K562 (cell line): ENCODE results near the gene SH2B2. TPM values are rescaled to one million over a fixed set of nuclear protein-coding genes. Genes with fewer than 3 reads are reported as not detected.

Source experiments
- ATAC-seq: fragments of 200-7000 bp; cut with Tn5 transposase; 3 replicates; pipeline ENCODE4 v1.9.1; 2020; ENCODE audit warnings: moderate library complexity
- BruUV-seq: library from RNA; stranded (reverse); fragments of 400-500 nt; replicated peaks from 2 replicates; lab custom pipeline; 2021; lab: Mats Ljungman, UMichigan
- CTCF ChIA-PET: fragments of 300-600 bp; formaldehyde crosslinking; extraction: SDS; loops from one replicate; lab custom pipeline; 2021; ENCODE audit warnings: low intra/inter-chr PET ratio; lab: Yijun Ruan, JAX
- POLR2A ChIA-PET: fragments of 300-600, 350-650 bp; sonication (Branson Sonifier 250); formaldehyde crosslinking; extraction: SDS; loops from one replicate; lab custom pipeline; 2021; ENCODE audit warnings: antibody characterized with exemption, inconsistent platforms; lab: Yijun Ruan, JAX
- DNase-seq, 4 experiments: peaks; one replicate each; pipeline versions ENCODE4 v3.0.0 to v3.0.0-alpha.2; 2011 to 2018; ENCODE audit warnings: low spot score in 3 of 4, mixed read lengths in 3 of 4; ENCODE audit errors: extremely low read depth in 1 of 4
- FAIRE-seq: peaks from 2 replicates; lab custom pipeline; 2011; peaks lifted over from hg19 to GRCh38; lab: Jason Lieb, UNC
- H2AFZ ChIP-seq: 2 replicates; pipeline ENCODE4 v1.6.0; 2011; ENCODE audit warnings: low read depth, low read length, control low read depth, inconsistent platforms
- H3K27ac ChIP-seq: fragments of 200-600 bp; 3 replicates; pipeline ENCODE4 v1.8.0; 2011; ENCODE audit warnings: low read depth, mild to moderate bottlenecking, control low read depth, inconsistent platforms, low read length, moderate library complexity, mixed read lengths; ENCODE audit errors: extremely low read depth
- H3K27me3 ChIP-seq, 2 experiments: fragments of 300-600 bp in 1 of 2; 2 replicates in 1 of 2; 3 replicates in 1 of 2; pipeline versions ENCODE4 v1.6.0 to v1.8.0; 2011; ENCODE audit warnings: inconsistent platforms in 2 of 2, low read length in 2 of 2, mild to moderate bottlenecking in 1 of 2, mixed read lengths in 1 of 2, moderate library complexity in 1 of 2; ENCODE audit not compliant: control insufficient read depth in 2 of 2, insufficient read depth in 2 of 2
- H3K36me3 ChIP-seq: fragments of 300-600 bp; 3 replicates; pipeline ENCODE4 v1.8.0; 2011; ENCODE audit warnings: mild to moderate bottlenecking, low read length, inconsistent platforms; ENCODE audit not compliant: control insufficient read depth, insufficient read depth
- H3K4me1 ChIP-seq, 2 experiments: fragments of 200-600 bp in 1 of 2; replicated peaks in 1 of 2; 2 replicates in 1 of 2; 3 replicates in 1 of 2; pipeline versions ENCODE4 v1.5.1 to v1.8.0; 2011; ENCODE audit warnings: inconsistent platforms in 2 of 2, low read length in 2 of 2, mild to moderate bottlenecking in 1 of 2, mixed read lengths in 1 of 2, moderate library complexity in 1 of 2; ENCODE audit not compliant: control insufficient read depth in 2 of 2, insufficient read depth in 2 of 2
- H3K4me2 ChIP-seq: 2 replicates; pipeline ENCODE4 v1.6.1; 2011; ENCODE audit warnings: low read length, control low read depth, inconsistent platforms, mixed read lengths; ENCODE audit not compliant: insufficient read depth
- H3K4me3 ChIP-seq: fragments of 200-600 bp; sonication (generic), shearing (Covaris generic); 2 replicates; pipeline ENCODE4 v1.5.1; 2016; ENCODE audit warnings: control low read depth, inconsistent platforms
- H3K79me2 ChIP-seq: fragments of 200-600 bp; 3 replicates; pipeline ENCODE4 v1.8.0; 2011; ENCODE audit warnings: low read length, inconsistent platforms; ENCODE audit not compliant: control insufficient read depth, insufficient read depth
- H3K9ac ChIP-seq, 2 experiments: 2 replicates each; pipeline versions ENCODE4 v1.6.0 to v1.6.1; 2011; ENCODE audit warnings: low read depth in 2 of 2, low read length in 2 of 2, control low read depth in 1 of 2, inconsistent platforms in 1 of 2, mild to moderate bottlenecking in 1 of 2, mixed read lengths in 1 of 2; ENCODE audit not compliant: insufficient read depth in 1 of 2
- H3K9me1 ChIP-seq: one replicate; pipeline ENCODE4 v1.6.0; 2011; ENCODE audit warnings: inconsistent platforms, mild to moderate bottlenecking, low read length, moderate library complexity; ENCODE audit not compliant: control insufficient read depth, insufficient read depth
- H3K9me3 ChIP-seq: replicated peaks from 2 replicates; pipeline ENCODE4 v1.5.1; 2011; ENCODE audit warnings: low read depth, low read length, inconsistent platforms; ENCODE audit not compliant: control insufficient read depth, insufficient read depth
- H4K20me1 ChIP-seq: replicated peaks from 2 replicates; pipeline ENCODE4 v1.6.1; 2011; ENCODE audit warnings: low read length, inconsistent platforms, mixed read lengths; ENCODE audit not compliant: control insufficient read depth, insufficient read depth
- DACH1 ChIP-seq: fragments of 450-650 bp; IDR thresholded peaks from 2 replicates; pipeline ENCODE4 v1.6.1; 2018; ENCODE audit not compliant: partially characterized antibody
- EGR1 ChIP-seq: fragments of 450-650 bp; conservative IDR thresholded peaks from 2 replicates; pipeline ENCODE4 v1.6.1; 2017; ENCODE audit warnings: mild to moderate bottlenecking
- POLR2G ChIP-seq: fragments of 200-400 bp; formaldehyde crosslinking; IDR thresholded peaks from 2 replicates; pipeline ENCODE4 v1.6.1; 2017; ENCODE audit warnings: low read depth, mild to moderate bottlenecking, antibody characterized with exemption, low read length, moderate library complexity
- WGBS: fragments of 100-300 bp; shearing (Covaris generic); methylation state at CpG from one replicate; pipeline ENCODE4 v1.1.6; 2016; ENCODE audit warnings: low coverage, mixed read lengths; ENCODE audit not compliant: insufficient coverage; ENCODE audit errors: missing lambda C conversion rate; 5-methylcytosine and 5-hydroxymethylcytosine counted together
- in situ Hi-C: fragments of 300-500 bp; cut with MboI; formaldehyde crosslinking; loops from 4 replicates; pipeline ENCODE4 v1.15.0; 2018; ENCODE audit warnings: inconsistent platforms, mixed read lengths
- intact Hi-C: fragments of 100-400 bp; cut with micrococcal nuclease; formaldehyde crosslinking; loops from 2 replicates; pipeline ENCODE4 v1.14.2; 2022
- polyA plus RNA-seq, 8 experiments: library from polyadenylated mRNA; depleted of rRNA in 4 of 8; stranded (reverse) in 5 of 8; unstranded in 3 of 8; fragments of >200 nt; fragmentation: Nextera tagmentation in 2 of 8; fragmentation: Illumina TruSeq in 1 of 8; extraction: Ambion mirVana in 2 of 8; extraction: Trizol in 1 of 8; gene quantifications; 2 replicates each; pipeline versions ENCODE4 v1.2.1 to v1.2.3, GENCODE V29; 2011 to 2014; ENCODE audit warnings: inconsistent platforms in 1 of 8, missing spikeins in 1 of 8
- total RNA-seq, 7 experiments: library from RNA; depleted of rRNA in 6 of 7; stranded (reverse); fragments of >200 nt in 6 of 7; fragmentation: Illumina TruSeq in 2 of 7; extraction: Trizol in 2 of 7; gene quantifications; 2 replicates each; pipeline versions ENCODE4 v1.2.1 to v1.2.3, GENCODE V29; 2011 to 2021; ENCODE audit warnings: low replicate concordance in 1 of 7
- TF ChIP-seq, protein P1 (sequence below): sonication (generic); formaldehyde crosslinking; IDR thresholded peaks from 2 replicates; pipeline ENCODE4 v1.9.0; 2022; ENCODE audit warnings: mild to moderate bottlenecking, missing genetic modification reagents

Gene SH2B2
- total and polyA plus RNA-seq, 9 of the 15 experiments (the other 6 are each of a cell fraction or from before 2014, with no cell fraction given): 0.03 to 0.89 (median 0.07) TPM; not detected in 4

DNA sequence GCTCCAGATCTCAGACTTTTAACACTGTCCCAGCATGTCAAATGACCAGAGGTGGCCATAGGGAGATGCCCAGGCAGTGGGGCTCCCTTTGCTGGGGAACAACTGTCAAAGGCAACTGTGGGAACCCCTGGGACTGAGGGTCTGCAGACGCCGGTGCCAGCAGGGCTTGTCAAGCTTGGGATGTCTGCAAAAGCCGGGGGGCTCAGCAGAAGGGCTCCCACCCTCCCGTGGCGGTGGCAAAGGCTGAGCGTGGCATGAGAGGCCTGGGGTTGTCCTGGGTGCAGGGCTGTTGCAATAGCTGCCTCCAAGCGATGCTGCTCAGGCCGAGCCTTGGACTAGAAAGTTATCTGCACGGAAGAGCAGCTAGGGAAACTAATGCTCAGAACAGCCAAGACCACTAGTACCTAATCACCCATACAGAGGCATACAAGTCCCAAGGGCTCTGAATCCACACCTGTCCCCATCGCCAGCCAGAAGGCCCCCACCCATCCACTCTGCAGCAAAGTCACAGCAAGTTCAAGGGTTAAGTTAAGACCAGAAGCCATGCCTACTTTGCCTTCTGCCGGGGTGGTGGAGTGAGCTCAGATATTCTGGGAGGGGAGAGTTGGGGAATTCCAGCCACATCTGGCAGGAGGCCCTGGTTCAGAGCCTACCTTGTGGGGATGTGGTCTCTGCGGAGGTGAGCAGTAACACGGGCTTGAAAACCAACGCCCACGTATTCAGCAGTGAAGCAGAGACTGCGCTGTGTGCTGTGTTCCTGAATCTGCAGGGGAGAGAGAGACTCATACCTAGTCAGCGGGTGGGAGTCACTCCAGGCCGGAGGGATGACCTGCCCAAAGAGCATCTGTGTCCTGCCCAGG is 4.6 kb downstream of the SH2B2 start:
- Histone ChIP-seq H3K27me3 (peaks cover 24 to 64% of the 10 kb centered on the region in 2 experiments; a peak in 4 of 5 replicates), H4K20me1 (peaks cover 34% of the 10 kb centered on the region), H2AFZ (no peak overlapping the region), H3K79me2 (no peaks in the 10 kb centered on the region)
- peak; percentile 46 for FAIRE-seq
- WGBS: 3% methylated on average over 18 of the region's 18 CpGs
- no TSS peak for BruUV-seq
- POLR2A ChIA-PET: interaction anchor here (0.7 kb wide), 1 partner anchor 746 kb away, joined by 3 read pairs; no protein-coding TSS in a partner anchor
- TF ChIP-seq EGR1: peak; percentile 68
- TF ChIP-seq, protein P1, sequence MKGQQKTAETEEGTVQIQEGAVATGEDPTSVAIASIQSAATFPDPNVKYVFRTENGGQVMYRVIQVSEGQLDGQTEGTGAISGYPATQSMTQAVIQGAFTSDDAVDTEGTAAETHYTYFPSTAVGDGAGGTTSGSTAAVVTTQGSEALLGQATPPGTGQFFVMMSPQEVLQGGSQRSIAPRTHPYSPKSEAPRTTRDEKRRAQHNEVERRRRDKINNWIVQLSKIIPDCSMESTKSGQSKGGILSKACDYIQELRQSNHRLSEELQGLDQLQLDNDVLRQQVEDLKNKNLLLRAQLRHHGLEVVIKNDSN (CRISPR knock-in tag): 0 out of 2 replicates have a peak, but pooled peaks have one; percentile 9
- no peak for TF ChIP-seq POLR2G
- TF ChIP-seq DACH1: no peak
- TF ChIP-seq, all 486 proteins: peak for 2
- Histone ChIP-seq H3K27ac (no peak overlapping the region), H3K9ac (no peak overlapping the region), H3K36me3 (no peaks in the 10 kb centered on the region), H3K4me1 (peaks cover 0 to 28% of the 10 kb centered on the region in 2 experiments; a peak in 3 of 5 replicates), H3K4me2 (no peak overlapping the region), H3K4me3 (no peak overlapping the region), H3K9me1 (no peaks in the 10 kb centered on the region), H3K9me3 (no peaks in the 10 kb centered on the region)
- CTCF ChIA-PET: no interaction called here
- DNase-seq: peak in 1 of 4 experiments; percentile 25
- intact Hi-C loops: no loop called here
- no peak for ATAC-seq
- in situ Hi-C loops: no loop called here
